Brain microvascular endothelial cell (primary cell): ENCODE results near the gene CA14.

Source experiments
- DNase-seq: peaks from one replicate; pipeline ENCODE4 v3.0.0-alpha.2; 2020
- H3K27ac ChIP-seq: fragments of 250-450 bp; sonication (Bioruptor Pico); 2 replicates; pipeline ENCODE4 v1.5.1; 2020; ENCODE audit warnings: mild to moderate bottlenecking, moderate library complexity
- H3K27me3 ChIP-seq: fragments of 250-450 bp; sonication (Bioruptor Pico); replicated peaks from 2 replicates; pipeline ENCODE4 v1.5.1; 2020; ENCODE audit warnings: mild to moderate bottlenecking
- H3K36me3 ChIP-seq: fragments of 250-450 bp; sonication (Bioruptor Pico); replicated peaks from 2 replicates; pipeline ENCODE4 v1.5.1; 2020; ENCODE audit warnings: mild to moderate bottlenecking
- H3K4me3 ChIP-seq: 2 replicates; pipeline ENCODE4 v1.5.1; 2011; ENCODE audit warnings: low read depth, mild to moderate bottlenecking, control low read depth, low read length, moderate library complexity
- CTCF ChIP-seq: IDR thresholded peaks from 2 replicates; pipeline ENCODE4 v1.5.1; 2011; ENCODE audit warnings: low read depth, mild to moderate bottlenecking, moderate library complexity, low read length, control low read depth, inconsistent platforms; ENCODE audit errors: missing control alignments
- in situ Hi-C: cut with HindIII; loops from 2 replicates; pipeline ENCODE4 v1.10.0; 2017; ENCODE audit warnings: low sequenced_read_pairs, low pct_ligation_motif_present

The CA14 gene

GRCh38 chr1:150233359-150234308 lies 23.9 kb upstream of the CA14 start:
- Histone ChIP-seq H3K36me3 (peaks cover 5% of the 10 kb centered on the region), H3K27ac (peak overlapping the region; percentile 57), H3K4me3 (peak overlapping the region; percentile 67), H3K27me3 (no peaks in the 10 kb centered on the region)
- no peak for TF ChIP-seq CTCF
- DNase-seq: no peak
- in situ Hi-C loops: no loop called here

GRCh38 chr1:150234309-150234565 lies 23.3 kb upstream of the CA14 start:
- peaks cover 5% of the 10 kb centered on the region for H3K36me3 ChIP-seq
- no peaks in the 10 kb centered on the region for H3K27me3 ChIP-seq
- in situ Hi-C loops: no loop called here
- H3K4me3 ChIP-seq: peak overlapping the region; percentile 67
- no peak for DNase-seq
- TF ChIP-seq CTCF: no peak
- peak overlapping the region; percentile 57 for H3K27ac ChIP-seq

GRCh38 chr1:150234566-150235293 lies 22.8 kb upstream of the CA14 start:
- H3K36me3 ChIP-seq: no peaks in the 10 kb centered on the region
- in situ Hi-C loops: no loop called here
- peak overlapping the region; percentile 67 for H3K4me3 ChIP-seq
- no peak for TF ChIP-seq CTCF
- H3K27ac ChIP-seq: peak overlapping the region; percentile 57
- H3K27me3 ChIP-seq: no peaks in the 10 kb centered on the region
- peak; percentile 70 for DNase-seq

- Histone ChIP-seq H3K36me3 (no peaks in the 10 kb centered on the region), H3K27me3 (no peaks in the 10 kb centered on the region), H3K27ac (peak overlapping the region; percentile 57), H3K4me3 (peak overlapping the region; percentile 67)
- in situ Hi-C loops: no loop called here
- DNase-seq: no peak
- TF ChIP-seq CTCF: no peak
Measured at GRCh38 chr1:150235294-150235851, 22.2 kb upstream of the CA14 start.

- Histone ChIP-seq H3K4me3 (peak within 1 kb of the TSS; percentile 67), H3K27ac (peak within 1 kb of the TSS; percentile 57), H3K27me3 (no peaks in the 10 kb centered on the region), H3K36me3 (no peaks in the 10 kb centered on the region)
- in situ Hi-C loops: no loop called here
- peak; percentile 100 for DNase-seq
- no peak for TF ChIP-seq CTCF
Measured at GRCh38 chr1:150235852-150236613, 21.5 kb upstream of the CA14 start, which contains the start of gene ANP32E. TSS of gene ANP32E (minus strand) at chr1:150236112. CDS start at chr1:150235786, 326 bp downstream.
